ENCODE results near the gene BUB1B.

GRCh38 chr15:40204100-40204499 is 43.2 kb downstream of the BUB1B start:
- no peak for TF ChIP-seq CTCF (conservative IDR thresholded peaks at IDR 0.05)
- TF ChIP-seq ZFX (IDR thresholded peaks at IDR 0.05): no peak

Measured in C4-2B (cell line).